Small intestine (tissue), 16 donors: ENCODE measurements around the gene DENND4A. TPM values are rescaled to one million over a fixed set of nuclear protein-coding genes. Genes with fewer than 3 reads are reported as not detected.
A peak's percentile ranks its signal among the peaks of the same experiment; 100 is the strongest.

Experiments used
- DNase-seq, 2 donors: peaks; one replicate each; pipeline versions ENCODE4 v3.0.0 to v3.0.0-alpha.2; 2013
- FAIRE-seq: peaks from 2 replicates; lab custom pipeline; 2012; peaks lifted over from hg19 to GRCh38; lab: Jason Lieb, UNC
- H3K27ac ChIP-seq, 3 donors: one replicate each; pipeline ENCODE4 v1.5.1; 2013; ENCODE audit warnings: low read length in 2 of 3, mild to moderate bottlenecking in 2 of 3, control low read depth in 1 of 3, inconsistent platforms in 1 of 3, low read depth in 1 of 3, moderate library complexity in 1 of 3
- H3K27me3 ChIP-seq, 3 donors: one replicate each; pipeline ENCODE4 v1.6.1; 2013; ENCODE audit warnings: low read length in 3 of 3, inconsistent platforms in 1 of 3; ENCODE audit not compliant: control insufficient read depth in 3 of 3, insufficient read depth in 3 of 3
- H3K36me3 ChIP-seq, 3 donors: one replicate each; pipeline ENCODE4 v1.6.1; 2013; ENCODE audit warnings: low read length in 3 of 3, inconsistent platforms in 1 of 3, low read depth in 1 of 3, mild to moderate bottlenecking in 1 of 3, moderate library complexity in 1 of 3; ENCODE audit not compliant: control insufficient read depth in 3 of 3, insufficient read depth in 2 of 3
- H3K4me1 ChIP-seq, 3 donors: one replicate each; pipeline ENCODE4 v1.6.1; 2013; ENCODE audit warnings: low read length in 2 of 3, inconsistent platforms in 1 of 3, low read depth in 1 of 3, mild to moderate bottlenecking in 1 of 3, moderate library complexity in 1 of 3; ENCODE audit not compliant: control insufficient read depth in 3 of 3, insufficient read depth in 2 of 3
- H3K4me3 ChIP-seq, 3 donors: one replicate each; pipeline ENCODE4 v1.5.1; 2013; ENCODE audit warnings: low read length in 3 of 3, control low read depth in 1 of 3, inconsistent platforms in 1 of 3, low read depth in 1 of 3, mild to moderate bottlenecking in 1 of 3, moderate library complexity in 1 of 3
- H3K9me3 ChIP-seq, 2 donors: one replicate each; pipeline ENCODE4 v1.6.1; 2013; ENCODE audit warnings: low read depth in 1 of 2, low read length in 1 of 2; ENCODE audit not compliant: control insufficient read depth in 2 of 2, insufficient read depth in 1 of 2
- WGBS, 3 donors: extraction: QIAGEN DNeasy Blood & Tissue Kit; methylation state at CpG; one replicate each; pipeline ENCODE4 v1.1.7; 2013; 5-methylcytosine and 5-hydroxymethylcytosine counted together
- long read RNA-seq, 10 donors: transcript quantifications; one replicate each; lab custom pipeline, GENCODE V29; 2026
- polyA plus RNA-seq, 4 donors: library from polyadenylated mRNA; stranded (reverse) in 3 of 4; unstranded in 1 of 4; fragments of 200-250 nt in 3 of 4; fragments of 120-200 nt in 1 of 4; gene quantifications; one replicate each; pipeline versions ENCODE4 v1.2.1 to v1.2.3, GENCODE V29; 2013
- donor health status: healthy with polysubstance abuse.
- donor health status: control.
- donor health status: control.
- donor health status: Bipolar disorder and iron deficiency.
- donor health status: healthy.

Gene DENND4A
- polyA plus RNA-seq: 10 to 100 TPM in 1 of 4 donors, 1 to 10 TPM in 3; 2.4 to 25.5 (median 6.6) TPM
- long read RNA-seq, donor 1: 0 reads
- long read RNA-seq, donor 2: 0 reads
- long read RNA-seq, donor 3, partial matches to known transcripts: 0 of 1 reads
- long read RNA-seq, donor 3, other reads (novel, unspliced or antisense): 0 of 1 reads
- long read RNA-seq, donor 4: 0 reads
- long read RNA-seq, donor 5: 0 reads
- long read RNA-seq, donor 6, partial matches to known transcripts: 0 of 1 reads
- long read RNA-seq, donor 6, other reads (novel, unspliced or antisense): 0 of 1 reads
- long read RNA-seq, donor 7: 0 reads
- long read RNA-seq, donor 8: 0 reads
- long read RNA-seq, donor 9: 0 reads
- long read RNA-seq, donor 10: 0 reads

- Histone ChIP-seq H3K9me3 (no peaks in the 10 kb centered on the region), H3K4me3 (peak within 1 kb of the TSS; percentile 85 to 100 (median 86)), H3K27ac (peak within 1 kb of the TSS; percentile 93 to 100 (median 99)), H3K36me3 (no peaks in the 10 kb centered on the region), H3K4me1 (peaks cover 0 to 14% (median 2%) of the 10 kb centered on the region in 3 donors), H3K27me3 (no peaks in the 10 kb centered on the region)
- 0 to 1% (median 1%) methylated on average over 43 to 63 of the region's 63 CpGs for WGBS, 3 donors
- FAIRE-seq (no peak), DNase-seq (peak; percentile 98 to 99)
Measured at GRCh38 chr15:65792138-65792987, at the start of gene DENND4A. TSS of gene DENND4A (minus strand) at chr15:65792293. CDS start at chr15:65756450, 35,843 bp downstream.

- no peak overlapping the region for H3K4me3 ChIP-seq
- peaks cover 0 to 7% of the 10 kb centered on the region in 2 donors for H3K9me3 ChIP-seq
- DNase-seq (no peak), FAIRE-seq (no peak)
- 68 to 82% (median 80%) methylated on average over 11 of the region's 11 CpGs for WGBS, 3 donors
- H3K4me1 ChIP-seq: no peaks in the 10 kb centered on the region
- H3K36me3 ChIP-seq: no peaks in the 10 kb centered on the region
- H3K27me3 ChIP-seq: no peaks in the 10 kb centered on the region
- H3K27ac ChIP-seq: no peak overlapping the region
Measured at GRCh38 chr15:65841121-65841930, 49.2 kb upstream of the DENND4A start.

GRCh38 chr15:65839985-65840384, 47.9 kb upstream of the DENND4A start:
- DNase-seq: no peak
- Histone ChIP-seq H3K27me3 (no peaks in the 10 kb centered on the region), H3K9me3 (peaks cover 0 to 7% of the 10 kb centered on the region in 2 donors), H3K4me1 (no peaks in the 10 kb centered on the region), H3K36me3 (no peaks in the 10 kb centered on the region), H3K27ac (no peak overlapping the region), H3K4me3 (no peak overlapping the region)
- 70 to 84% (median 75%) methylated on average over 4 of the region's 4 CpGs for WGBS, 3 donors
- FAIRE-seq: no peak

- H3K27me3 ChIP-seq: no peaks in the 10 kb centered on the region
- no peaks in the 10 kb centered on the region for H3K36me3 ChIP-seq
- 87 to 90% (median 87%) methylated on average over 5 of the region's 5 CpGs for WGBS, 3 donors
- no peak overlapping the region for H3K4me3 ChIP-seq
- H3K9me3 ChIP-seq: peaks cover 0 to 7% of the 10 kb centered on the region in 2 donors
- DNase-seq (no peak), FAIRE-seq (no peak)
- H3K27ac ChIP-seq: no peak overlapping the region
- no peaks in the 10 kb centered on the region for H3K4me1 ChIP-seq
Measured at GRCh38 chr15:65839354-65839901, 47.3 kb upstream of the DENND4A start.

- FAIRE-seq (no peak), DNase-seq (no peak)
- 84 to 93% (median 89%) methylated on average over 6 of the region's 6 CpGs for WGBS, 3 donors
Measured at GRCh38 chr15:65837301-65838294, 45.5 kb upstream of the DENND4A start.

GRCh38 chr15:65836665-65837064, 44.6 kb upstream of the DENND4A start:
- H3K27ac ChIP-seq: no peak overlapping the region
- H3K4me1 ChIP-seq: peaks cover 2 to 20% (median 6%) of the 10 kb centered on the region in 3 donors
- DNase-seq (no peak), FAIRE-seq (no peak)
- H3K27me3 ChIP-seq: no peaks in the 10 kb centered on the region
- H3K9me3 ChIP-seq: no peaks in the 10 kb centered on the region
- H3K4me3 ChIP-seq: no peak overlapping the region
- WGBS, 3 donors: 77 to 87% (median 84%) methylated on average over 4 of the region's 4 CpGs
- H3K36me3 ChIP-seq: no peaks in the 10 kb centered on the region

More at GRCh38 chr15:65837301-65838294, 45.5 kb upstream of the DENND4A start:
- Histone ChIP-seq H3K36me3 (no peaks in the 10 kb centered on the region), H3K27ac (no peak overlapping the region), H3K9me3 (no peaks in the 10 kb centered on the region), H3K27me3 (no peaks in the 10 kb centered on the region), H3K4me1 (peaks cover 2 to 15% (median 6%) of the 10 kb centered on the region in 3 donors), H3K4me3 (no peak overlapping the region)

- Histone ChIP-seq H3K36me3 (no peaks in the 10 kb centered on the region), H3K4me3 (no peak overlapping the region), H3K4me1 (peaks cover 2 to 20% (median 7%) of the 10 kb centered on the region in 3 donors), H3K9me3 (no peaks in the 10 kb centered on the region), H3K27ac (no peak overlapping the region), H3K27me3 (no peaks in the 10 kb centered on the region)
- WGBS, 3 donors: 63 to 87% (median 84%) methylated on average over 4 of the region's 4 CpGs
- FAIRE-seq (no peak), DNase-seq (no peak)
Measured at GRCh38 chr15:65835447-65835846, 43.4 kb upstream of the DENND4A start.
